HS-27A (cell line): ENCODE measurements around the gene NARS2.
A peak's percentile ranks its signal among the peaks of the same experiment; 100 is the strongest.

Experiments used
- DNase-seq: peaks from one replicate; pipeline ENCODE4 v3.0.0-alpha.2; 2012; ENCODE audit warnings: low read depth, missing footprints

The NARS2 gene

GRCh38 chr11:78438298-78438975 lies 136.2 kb downstream of the NARS2 start:
- DNase-seq, result no peak

- DNase-seq, result no peak
These were observed 141.7 kb downstream of the NARS2 start for GRCh38 chr11:78432956-78433355.

- DNase-seq, result no peak
These were observed 142.6 kb downstream of the NARS2 start for GRCh38 chr11:78432058-78432515.

GRCh38 chr11:78429660-78430059 lies 145.0 kb downstream of the NARS2 start:
- DNase-seq, result no peak

GRCh38 chr11:78429209-78429608 lies 145.5 kb downstream of the NARS2 start:
- no peak for DNase-seq

GRCh38 chr11:78428773-78429172 lies 145.9 kb downstream of the NARS2 start:
- no peak for DNase-seq

- no peak for DNase-seq
These were observed 146.4 kb downstream of the NARS2 start for GRCh38 chr11:78428266-78428636.

GRCh38 chr11:78427615-78428265 lies 146.9 kb downstream of the NARS2 start:
- no peak for DNase-seq

- no peak for DNase-seq
These were observed 147.8 kb downstream of the NARS2 start for GRCh38 chr11:78426845-78427244.

GRCh38 chr11:78425399-78426070 lies 149.1 kb downstream of the NARS2 start:
- no peak for DNase-seq

GRCh38 chr11:78424334-78425270 lies 150.1 kb downstream of the NARS2 start:
- DNase-seq, result no peak

- no peak for DNase-seq
These were observed 151.4 kb downstream of the NARS2 start for GRCh38 chr11:78423241-78423640.

- peak; percentile 29 for DNase-seq
These were observed 153.9 kb downstream of the NARS2 start for GRCh38 chr11:78420796-78421209.

GRCh38 chr11:78420255-78420764 lies 154.4 kb downstream of the NARS2 start:
- DNase-seq, result peak; percentile 73

- peak; percentile 64 for DNase-seq
These were observed 155.3 kb downstream of the NARS2 start for GRCh38 chr11:78419327-78419726.

GRCh38 chr11:78418584-78419211 lies 156.0 kb downstream of the NARS2 start:
- DNase-seq, result no peak

GRCh38 chr11:78417888-78418583 lies 156.6 kb downstream of the NARS2 start:
- DNase-seq, result peak; percentile 35

- DNase-seq, result no peak
These were observed 157.3 kb downstream of the NARS2 start, which contains the start of gene GAB2 for GRCh38 chr11:78417175-78417887. GAB2 (minus strand) TSS chr11:78417820; CDS start chr11:78417720, 100 bp downstream.

- DNase-seq, result peak; percentile 75
These were observed 158.1 kb downstream of the NARS2 start for GRCh38 chr11:78416285-78417174.
